ENCODE measurements around the gene RFNG. TPM values are rescaled to one million over a fixed set of nuclear protein-coding genes. Genes with fewer than 3 reads are reported as not detected.

The RFNG gene
- total RNA-seq, 1 experiment from 2014 or later = 37.9 TPM

- H3K4me3 Mint-ChIP-seq (ENCODE audit: unreplicated experiment) = no peak overlapping the region
- no peak overlapping the region for H3K27ac Mint-ChIP-seq (ENCODE audit: low read depth, unreplicated experiment)
- ChIA-PET CTCF (interaction anchor here (0.7 to 5.2 kb wide), 25 partner anchors 9 to 129 kb away, joined by 3 to 74 read pairs (median 4); partner anchors contain the start of genes ALYREF, ANAPC11, DCXR and NOTUM), POLR2A (interaction anchor here (0.5 to 4.7 kb wide), 8 partner anchors 9 to 63 kb away, joined by 3 to 35 read pairs (median 6); no protein-coding TSS in a partner anchor)
- H3K36me3 Mint-ChIP-seq (ENCODE audit: insufficient read depth, unreplicated experiment) = no peaks in the 10 kb centered on the region
- no TSS peak for BruUV-seq (replicated peaks)
- TF ChIP-seq, protein P1, sequence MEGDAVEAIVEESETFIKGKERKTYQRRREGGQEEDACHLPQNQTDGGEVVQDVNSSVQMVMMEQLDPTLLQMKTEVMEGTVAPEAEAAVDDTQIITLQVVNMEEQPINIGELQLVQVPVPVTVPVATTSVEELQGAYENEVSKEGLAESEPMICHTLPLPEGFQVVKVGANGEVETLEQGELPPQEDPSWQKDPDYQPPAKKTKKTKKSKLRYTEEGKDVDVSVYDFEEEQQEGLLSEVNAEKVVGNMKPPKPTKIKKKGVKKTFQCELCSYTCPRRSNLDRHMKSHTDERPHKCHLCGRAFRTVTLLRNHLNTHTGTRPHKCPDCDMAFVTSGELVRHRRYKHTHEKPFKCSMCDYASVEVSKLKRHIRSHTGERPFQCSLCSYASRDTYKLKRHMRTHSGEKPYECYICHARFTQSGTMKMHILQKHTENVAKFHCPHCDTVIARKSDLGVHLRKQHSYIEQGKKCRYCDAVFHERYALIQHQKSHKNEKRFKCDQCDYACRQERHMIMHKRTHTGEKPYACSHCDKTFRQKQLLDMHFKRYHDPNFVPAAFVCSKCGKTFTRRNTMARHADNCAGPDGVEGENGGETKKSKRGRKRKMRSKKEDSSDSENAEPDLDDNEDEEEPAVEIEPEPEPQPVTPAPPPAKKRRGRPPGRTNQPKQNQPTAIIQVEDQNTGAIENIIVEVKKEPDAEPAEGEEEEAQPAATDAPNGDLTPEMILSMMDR (IDR thresholded peaks at IDR 0.05; ENCODE audit: unreplicated experiment) = no peak
- intact Hi-C loops (cut with micrococcal nuclease) = loop anchor here (1.0 kb wide), 1 partner anchor 61 kb away; no protein-coding TSS in a partner anchor
- H3K4me1 Mint-ChIP-seq (ENCODE audit: insufficient read depth, unreplicated experiment) = peaks cover 16% of the 10 kb centered on the region
- H3K27me3 Mint-ChIP-seq (ENCODE audit: insufficient read depth, unreplicated experiment) = no peaks in the 10 kb centered on the region
- H3K9me3 Mint-ChIP-seq (ENCODE audit: unreplicated experiment) = no peaks in the 10 kb centered on the region
- no peak for DNase-seq (ENCODE audit: unreplicated experiment)
Observed at GRCh38 chr17:82020572-82021106, 31.0 kb downstream of the RFNG start.

- ChIA-PET CTCF (interaction anchor here (0.7 to 5.2 kb wide), 24 partner anchors 10 to 128 kb away, joined by 3 to 74 read pairs (median 4); partner anchors contain the start of genes ALYREF, ANAPC11, DCXR and NOTUM), POLR2A (interaction anchor here (0.5 to 4.7 kb wide), 3 partner anchors 8 to 60 kb away, joined by 4 to 21 read pairs (median 7); no protein-coding TSS in a partner anchor)
- Mint-ChIP-seq H3K27me3 (ENCODE audit: insufficient read depth, unreplicated experiment) (no peaks in the 10 kb centered on the region), H3K36me3 (ENCODE audit: insufficient read depth, unreplicated experiment) (peaks cover 5% of the 10 kb centered on the region), H3K27ac (ENCODE audit: low read depth, unreplicated experiment) (no peak overlapping the region), H3K4me1 (ENCODE audit: insufficient read depth, unreplicated experiment) (peaks cover 16% of the 10 kb centered on the region), H3K9me3 (ENCODE audit: unreplicated experiment) (no peaks in the 10 kb centered on the region), H3K4me3 (ENCODE audit: unreplicated experiment) (no peak overlapping the region)
- intact Hi-C loops (cut with micrococcal nuclease) = no loop called here
- BruUV-seq (replicated peaks) = no TSS peak
- DNase-seq (ENCODE audit: unreplicated experiment) = peak; percentile 49
- TF ChIP-seq, protein P1 (IDR thresholded peaks at IDR 0.05; ENCODE audit: unreplicated experiment) = peak; percentile 40
Observed at GRCh38 chr17:82019690-82020571, 31.7 kb downstream of the RFNG start.

- CTCF ChIA-PET = interaction anchor here (0.6 to 5.2 kb wide), 12 partner anchors 9 to 63 kb away, joined by 3 to 74 read pairs (median 4); partner anchors contain the start of genes NOTUM and RAC3
- no peak overlapping the region for H3K4me3 Mint-ChIP-seq (ENCODE audit: unreplicated experiment)
- TSS peak; percentile 69 for BruUV-seq (replicated peaks)
- H3K27ac Mint-ChIP-seq (ENCODE audit: low read depth, unreplicated experiment) = no peak overlapping the region
- H3K27me3 Mint-ChIP-seq (ENCODE audit: insufficient read depth, unreplicated experiment) = no peaks in the 10 kb centered on the region
- POLR2A ChIA-PET = interaction anchor here (1.0 to 4.7 kb wide), 2 partner anchors 15 to 60 kb away, joined by 7 to 21 read pairs; no protein-coding TSS in a partner anchor
- DNase-seq (ENCODE audit: unreplicated experiment) = no peak
- intact Hi-C loops (cut with micrococcal nuclease) = no loop called here
- H3K36me3 Mint-ChIP-seq (ENCODE audit: insufficient read depth, unreplicated experiment) = peaks cover 5% of the 10 kb centered on the region
- TF ChIP-seq, protein P1 (IDR thresholded peaks at IDR 0.05; ENCODE audit: unreplicated experiment) = no peak
- no peaks in the 10 kb centered on the region for H3K9me3 Mint-ChIP-seq (ENCODE audit: unreplicated experiment)
- peaks cover 14% of the 10 kb centered on the region for H3K4me1 Mint-ChIP-seq (ENCODE audit: insufficient read depth, unreplicated experiment)
Observed at GRCh38 chr17:82018989-82019689, 32.5 kb downstream of the RFNG start.
